DMS 273 (cell line): ENCODE measurements around the gene MBOAT7.
A peak's percentile ranks its signal among the peaks of the same experiment; 100 is the strongest.
"Not testable (repeated sequence)": the region's sequence is repeated elsewhere in the genome, so short reads cannot be mapped to it uniquely, and the experiment has no call there.

Source experiments
- DNase-seq: peaks from one replicate; lab custom pipeline; 2025; ENCODE audit not compliant: unreplicated experiment; lab: John Stamatoyannopoulos, UW

The MBOAT7 gene

DNA sequence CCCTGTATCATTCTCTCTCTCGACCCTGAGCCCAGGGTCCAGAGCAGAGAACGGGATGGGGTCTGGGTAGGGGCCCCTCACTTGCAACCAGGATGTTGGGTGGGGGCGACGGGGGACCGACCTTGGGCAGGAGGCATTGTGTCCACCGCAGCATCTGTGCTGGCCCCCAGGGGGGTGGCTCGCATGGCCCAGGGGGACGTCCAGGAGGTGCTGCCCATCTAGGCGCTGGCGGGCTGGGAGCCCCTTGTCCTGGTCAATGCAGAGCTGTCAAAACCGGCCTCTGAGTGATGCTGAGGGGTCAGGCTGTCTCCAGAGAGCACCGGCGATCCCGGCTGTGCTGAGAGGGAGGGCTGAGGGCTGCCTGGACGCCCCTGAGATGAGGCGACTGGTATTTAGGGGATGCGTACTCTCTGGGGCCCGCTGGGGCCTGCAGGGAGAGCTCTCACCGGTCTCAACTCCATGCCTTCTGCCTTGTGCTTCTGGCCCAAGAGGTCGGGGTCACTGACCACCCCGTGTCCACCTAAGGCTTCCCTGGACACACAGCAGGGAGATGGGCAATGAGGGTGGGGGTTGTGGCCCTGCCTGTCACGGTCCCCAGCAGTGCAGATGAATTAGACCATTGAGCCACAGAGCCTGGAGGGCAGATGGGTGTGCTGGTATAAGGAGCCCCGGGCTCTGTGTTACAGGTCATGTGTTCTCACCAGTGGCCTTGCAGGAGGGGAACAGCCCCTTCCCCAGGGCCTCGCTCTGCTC is 19.9 kb upstream of the MBOAT7 start:
- peak; percentile 75 for DNase-seq

DNA sequence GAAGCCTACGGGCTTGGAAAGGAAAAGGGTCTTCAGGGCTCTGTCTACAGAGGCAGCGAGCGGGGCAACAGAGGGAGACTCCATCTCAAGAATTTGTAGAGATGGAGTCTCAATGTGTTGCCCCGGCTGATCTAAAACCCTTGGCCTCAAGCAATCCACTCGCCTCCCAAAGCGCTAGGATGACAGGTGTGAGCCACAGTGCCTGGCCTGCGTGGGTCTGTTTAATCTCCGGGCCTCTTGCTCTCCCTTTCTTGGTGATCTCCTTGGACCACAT is 19.3 kb upstream of the MBOAT7 start:
- peak; percentile 84 for DNase-seq

DNA sequence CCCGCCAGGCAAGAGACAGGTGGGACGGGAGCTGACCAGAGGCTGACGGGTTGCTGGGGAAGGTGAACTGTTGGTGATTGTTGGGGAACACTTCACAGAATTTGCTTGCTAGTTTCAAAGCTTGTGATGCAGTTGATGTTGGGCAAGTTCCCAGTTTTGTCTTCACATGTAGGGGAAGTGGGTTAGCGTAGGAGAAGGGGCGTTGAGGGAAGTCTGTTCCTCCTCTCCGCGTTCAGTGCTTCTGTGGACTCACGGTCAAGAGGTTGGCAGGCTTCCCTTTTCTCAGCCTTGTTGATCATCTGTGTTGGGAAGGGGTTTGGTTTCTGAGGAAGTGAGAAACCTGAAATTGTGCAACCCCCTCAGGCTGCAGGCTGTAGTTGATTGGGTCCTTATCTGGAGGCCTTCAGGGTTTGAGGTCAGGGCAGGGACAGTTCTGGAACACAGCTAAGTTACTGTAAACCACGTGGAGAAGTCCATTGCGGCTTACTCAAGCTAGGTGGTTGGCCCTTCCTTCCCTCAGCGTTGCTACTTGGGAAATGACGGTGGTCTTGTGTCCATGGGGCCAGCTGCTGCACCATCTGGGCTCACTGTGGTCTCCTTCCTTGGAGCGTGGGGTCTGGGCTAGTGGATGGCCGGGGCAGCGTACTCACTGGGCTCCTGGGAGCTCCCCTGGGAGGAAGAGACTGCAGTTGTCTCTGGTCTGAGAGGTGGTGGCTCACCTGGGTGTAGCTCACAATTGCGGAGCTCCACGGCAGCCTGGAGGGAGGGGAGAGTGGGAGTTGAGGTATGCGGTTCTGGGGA is 18.8 kb upstream of the MBOAT7 start:
- peak; percentile 85 for DNase-seq

DNA sequence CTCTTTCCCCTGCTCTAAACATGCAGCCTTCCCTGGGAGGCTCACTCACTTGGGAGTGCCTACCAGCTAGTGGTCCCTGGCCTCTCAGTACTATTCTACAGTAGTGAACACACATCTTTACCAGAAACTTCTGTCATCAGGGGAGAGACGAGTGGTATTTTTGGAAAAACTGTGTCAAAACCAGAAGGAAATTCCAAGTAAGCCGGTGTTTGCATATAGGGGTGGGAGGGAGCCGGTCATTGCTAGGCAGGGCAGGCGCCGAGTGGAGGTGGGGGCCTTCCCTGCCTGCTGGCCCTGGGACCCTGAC is 18.2 kb upstream of the MBOAT7 start:
- no peak for DNase-seq

DNA sequence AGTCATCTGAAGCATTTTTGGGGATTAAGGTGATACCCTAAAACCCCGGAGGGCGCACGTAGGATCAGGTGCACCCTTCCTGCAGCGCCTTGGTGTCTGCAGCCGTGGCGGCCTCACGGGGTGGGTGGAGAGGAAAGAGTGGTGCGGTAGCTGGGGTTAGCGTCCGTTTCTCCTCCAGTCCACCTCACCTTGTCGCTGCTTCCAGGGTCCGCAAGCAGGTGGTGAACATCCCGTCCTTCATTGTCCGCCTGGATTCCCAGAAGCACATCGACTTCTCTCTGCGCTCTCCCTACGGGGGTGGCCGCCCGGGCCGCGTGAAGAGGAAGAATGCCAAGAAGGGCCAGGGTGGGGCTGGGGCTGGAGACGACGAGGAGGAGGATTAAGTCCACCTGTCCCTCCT is 17.8 kb upstream of the MBOAT7 start:
- DNase-seq, result not testable (repeated sequence)

DNA sequence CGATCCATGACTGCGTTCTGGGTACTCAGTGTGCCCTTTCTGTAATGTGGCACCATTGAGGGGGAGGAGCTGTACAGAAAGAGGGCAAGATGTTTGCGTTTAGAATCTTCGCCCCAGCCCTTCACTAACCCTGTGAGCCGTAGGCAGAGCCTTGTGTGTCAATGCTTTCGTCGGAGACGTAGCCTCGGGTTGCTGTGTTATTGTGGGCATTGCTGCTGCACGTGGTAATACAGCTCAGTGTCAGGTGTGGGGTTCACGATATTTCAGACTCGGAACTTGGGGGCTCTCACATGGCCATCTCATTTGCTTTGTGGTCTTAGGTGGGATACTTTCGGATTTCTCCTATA is 17.4 kb upstream of the MBOAT7 start:
- DNase-seq, result peak; percentile 31

DNA sequence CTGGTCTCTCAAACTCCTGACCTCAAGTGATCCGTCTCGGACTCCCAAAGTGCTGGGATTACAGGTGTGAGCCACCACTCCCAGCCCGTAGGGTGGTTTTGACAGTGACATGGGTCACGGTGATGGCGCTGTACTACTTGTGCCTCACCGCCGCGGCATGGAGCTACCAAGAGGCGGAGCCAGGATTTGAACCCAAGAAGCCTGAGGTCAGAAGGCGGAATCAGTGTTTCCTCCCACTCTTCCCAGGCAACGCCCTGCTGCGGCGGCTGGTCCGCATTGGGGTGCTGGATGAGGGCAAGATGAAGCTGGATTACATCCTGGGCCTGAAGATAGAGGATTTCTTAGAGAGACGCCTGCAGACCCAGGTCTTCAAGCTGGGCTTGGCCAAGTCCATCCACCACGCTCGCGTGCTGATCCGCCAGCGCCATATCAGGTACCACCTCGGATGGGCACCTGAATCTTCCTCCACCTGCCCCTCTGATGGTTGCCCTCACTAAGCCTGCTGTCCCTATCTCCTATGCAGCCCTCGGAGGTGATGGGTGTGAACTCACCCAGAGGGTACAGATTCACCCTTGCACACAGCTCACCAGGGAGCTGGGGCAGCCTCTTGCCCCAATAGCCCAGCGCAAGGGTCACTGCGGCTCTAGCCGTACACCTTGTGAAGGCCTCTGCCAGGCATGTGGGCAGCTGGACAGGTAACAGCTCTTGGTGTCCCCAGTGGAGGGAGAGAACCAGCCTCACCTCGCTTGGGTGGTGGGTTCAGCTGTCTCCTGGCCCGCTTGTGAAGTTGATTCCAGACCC is 16.9 kb upstream of the MBOAT7 start:
- DNase-seq, result no peak

DNA sequence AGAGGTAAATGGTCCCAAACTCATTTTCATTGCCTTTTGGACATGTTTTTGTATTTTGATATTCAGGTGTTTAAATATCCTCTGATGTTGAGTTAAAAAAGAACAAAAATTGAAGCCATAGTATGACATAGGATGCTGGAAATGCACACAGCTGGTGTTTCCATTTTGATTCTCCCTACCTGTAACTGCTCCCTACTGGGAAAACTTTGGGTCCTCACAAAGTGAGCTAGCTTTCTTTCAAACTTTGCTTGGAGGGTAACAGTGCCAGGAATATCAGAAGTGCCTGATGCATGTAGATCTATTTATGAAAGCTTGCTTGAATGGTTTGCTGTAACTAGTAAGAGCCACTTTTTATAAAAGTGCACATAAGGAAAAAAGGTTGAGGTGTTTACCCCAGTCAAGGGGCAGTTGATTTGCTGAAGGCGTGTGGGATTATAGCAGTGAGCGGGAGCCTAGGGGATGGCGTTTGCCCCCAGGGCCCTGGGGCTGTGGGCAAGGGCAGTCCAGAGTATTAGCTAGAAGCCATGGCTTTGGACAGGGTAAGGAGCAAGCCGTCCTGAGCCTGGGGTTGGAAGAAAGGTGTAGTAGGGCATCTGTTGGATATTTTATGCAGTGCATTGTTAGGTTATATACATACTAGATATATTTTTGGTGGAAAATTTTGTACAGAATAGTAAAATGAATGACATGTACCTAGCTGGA is 15.5 kb upstream of the MBOAT7 start:
- no peak for DNase-seq

DNA sequence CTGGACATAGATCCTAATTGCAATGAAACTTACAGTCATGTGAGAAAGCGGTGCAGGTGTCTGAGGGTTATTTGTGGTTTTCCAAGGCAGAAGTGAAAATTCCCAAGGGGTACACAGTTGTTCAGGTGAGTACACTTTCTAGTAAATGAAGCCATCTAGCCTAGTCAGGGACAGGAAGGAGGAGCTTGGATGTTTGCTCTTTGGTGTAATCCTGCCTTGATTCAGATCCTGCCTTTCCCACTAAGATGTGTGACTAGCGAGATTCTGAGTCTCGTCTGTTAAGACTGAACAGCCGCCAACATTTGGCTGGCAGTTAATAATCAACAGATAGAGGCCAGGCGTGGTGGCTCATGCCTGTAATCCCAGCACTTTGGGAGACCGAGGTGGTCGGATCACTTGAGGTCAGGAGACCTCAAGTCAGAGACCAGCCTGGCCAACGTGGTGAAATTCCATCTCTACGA is 13.8 kb upstream of the MBOAT7 start:
- DNase-seq, result peak; percentile 21

DNA sequence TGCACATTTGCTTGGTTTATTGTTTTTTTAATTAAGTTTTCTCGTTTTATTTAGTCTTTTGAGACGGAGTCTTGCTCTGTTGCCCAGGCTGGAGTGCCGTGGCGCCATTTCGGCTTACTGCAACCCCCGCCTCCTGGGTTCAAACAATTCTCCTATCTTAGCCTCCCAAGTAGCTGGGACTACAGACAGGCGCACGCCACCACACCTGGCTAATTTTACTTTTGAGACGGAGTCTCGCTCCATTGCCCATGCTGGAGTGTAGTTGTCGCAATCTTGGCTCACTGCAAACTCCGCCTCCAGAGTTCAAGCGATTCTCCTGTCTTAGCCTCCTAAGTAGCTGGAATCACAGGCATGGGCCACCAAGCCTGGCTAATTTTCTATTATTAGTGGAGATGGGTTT is 12.6 kb upstream of the MBOAT7 start:
- no peak for DNase-seq

DNA sequence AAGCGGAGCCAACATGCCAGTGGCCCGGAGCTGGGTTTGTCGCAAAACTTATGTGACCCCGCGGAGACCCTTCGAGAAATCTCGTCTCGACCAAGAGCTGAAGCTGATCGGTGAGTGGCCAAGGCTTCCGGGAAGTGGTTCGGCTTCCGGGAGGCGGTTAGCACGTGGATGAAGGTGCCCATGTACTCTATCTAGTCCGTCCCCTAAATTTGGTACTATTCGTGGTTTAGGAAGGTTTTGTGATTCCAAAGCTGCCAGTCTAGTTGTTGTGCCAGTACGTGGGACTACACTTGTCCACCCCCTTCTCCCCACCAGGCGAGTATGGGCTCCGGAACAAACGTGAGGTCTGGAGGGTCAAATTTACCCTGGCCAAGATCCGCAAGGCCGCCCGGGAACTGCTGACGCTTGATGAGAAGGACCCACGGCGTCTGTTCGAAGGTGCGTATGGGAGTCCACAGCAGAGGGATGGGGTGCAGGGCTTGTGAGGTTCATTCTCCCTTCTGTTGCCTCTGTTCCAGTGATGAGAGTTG is 11.9 kb upstream of the MBOAT7 start:
- DNase-seq, result no peak

DNA sequence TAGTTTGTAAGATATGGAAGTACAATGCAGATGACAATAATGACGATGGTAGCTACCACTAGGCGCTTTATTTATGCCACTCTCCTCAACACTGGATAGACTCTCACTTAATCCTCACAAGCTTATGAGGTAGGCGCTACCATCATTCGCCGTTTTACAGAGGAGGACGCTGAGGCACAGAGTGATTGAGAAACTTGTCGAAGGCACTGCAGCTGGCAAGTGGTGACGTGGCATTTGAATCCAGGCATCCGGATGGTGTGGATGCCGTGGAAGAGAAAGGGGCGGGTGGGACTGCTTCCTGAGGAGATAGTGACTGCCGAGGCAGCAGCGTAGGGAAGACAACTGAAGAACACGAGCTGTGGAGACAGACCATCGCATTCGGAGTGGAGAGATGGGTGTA is 10.0 kb upstream of the MBOAT7 start:
- no peak for DNase-seq

DNA sequence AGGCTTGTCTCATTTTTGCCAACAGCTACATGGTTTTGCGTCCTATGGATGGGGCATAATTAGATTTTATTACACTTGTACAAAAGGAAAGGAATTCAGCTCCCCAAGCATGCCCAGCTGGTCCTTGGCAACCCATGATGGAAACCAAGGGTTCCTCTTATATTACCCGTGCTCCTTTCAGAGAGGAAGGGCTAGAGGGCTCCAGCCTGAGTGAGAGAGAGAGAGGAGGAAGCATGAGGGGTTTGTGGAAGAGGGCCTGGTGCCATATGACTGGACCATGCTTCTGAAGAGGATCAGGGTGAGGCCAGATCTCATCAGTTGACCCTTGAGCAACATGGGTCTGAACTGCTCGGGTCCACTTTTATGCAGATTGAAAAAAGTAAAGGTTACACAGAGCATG is 7.7 kb upstream of the MBOAT7 start:
- no peak for DNase-seq

DNA sequence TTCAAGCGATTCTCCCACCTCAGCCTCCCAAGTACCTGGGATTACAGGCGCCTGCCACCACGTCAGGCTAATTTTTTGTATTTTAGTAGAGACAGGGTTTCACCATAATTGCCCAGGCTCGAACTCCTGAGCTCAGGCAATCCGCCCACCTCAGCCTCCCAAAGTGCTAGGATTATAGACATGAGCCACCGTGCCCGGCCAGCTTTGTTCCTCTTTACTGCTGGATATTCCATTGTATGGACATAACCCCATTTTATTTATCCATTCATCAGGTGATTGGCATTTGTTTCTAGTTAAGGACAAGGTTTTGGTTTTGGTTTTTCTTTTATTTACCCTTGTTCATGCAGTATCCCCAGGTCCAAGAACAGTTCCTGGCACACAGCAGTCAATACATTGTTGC is 7.2 kb upstream of the MBOAT7 start:
- no peak for DNase-seq

DNA sequence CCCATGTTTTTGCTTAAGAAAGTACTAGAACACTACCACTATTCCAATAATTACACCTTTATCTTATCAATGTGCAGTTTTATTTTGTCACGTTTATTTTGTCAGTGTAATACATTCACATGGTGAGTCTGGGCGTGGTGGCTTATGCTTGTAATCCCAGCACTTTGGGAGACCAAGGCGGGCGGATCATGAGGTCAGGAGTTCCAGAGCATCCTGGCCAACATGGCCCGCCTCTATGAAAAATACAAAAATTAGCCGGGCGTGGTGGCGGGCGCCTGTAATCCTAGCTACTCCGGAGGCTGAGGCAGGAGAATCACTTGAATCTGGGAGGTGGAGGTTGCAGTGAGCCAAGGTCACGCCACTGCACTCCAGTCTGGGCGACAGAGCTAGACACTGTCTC is 5.1 kb upstream of the MBOAT7 start:
- DNase-seq, result not testable (repeated sequence)

DNA sequence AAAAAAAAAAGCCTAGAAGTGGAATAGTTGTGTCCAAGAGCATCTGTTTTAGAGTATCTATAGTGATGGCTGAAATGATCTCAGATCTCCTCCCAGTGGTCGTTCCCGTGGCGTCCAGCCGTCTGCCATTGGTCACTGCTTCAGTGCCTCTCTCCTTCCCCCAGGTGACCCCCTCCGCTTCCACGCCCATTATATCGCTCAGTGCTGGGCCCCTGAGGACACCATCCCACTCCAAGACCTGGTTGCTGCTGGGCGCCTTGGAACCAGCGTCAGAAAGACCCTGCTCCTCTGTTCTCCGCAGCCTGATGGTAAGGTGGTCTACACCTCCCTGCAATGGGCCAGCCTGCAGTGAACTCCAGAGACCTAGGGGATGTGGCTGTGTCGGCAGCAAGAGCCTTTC is 3.6 kb upstream of the MBOAT7 start:
- no peak for DNase-seq

DNA sequence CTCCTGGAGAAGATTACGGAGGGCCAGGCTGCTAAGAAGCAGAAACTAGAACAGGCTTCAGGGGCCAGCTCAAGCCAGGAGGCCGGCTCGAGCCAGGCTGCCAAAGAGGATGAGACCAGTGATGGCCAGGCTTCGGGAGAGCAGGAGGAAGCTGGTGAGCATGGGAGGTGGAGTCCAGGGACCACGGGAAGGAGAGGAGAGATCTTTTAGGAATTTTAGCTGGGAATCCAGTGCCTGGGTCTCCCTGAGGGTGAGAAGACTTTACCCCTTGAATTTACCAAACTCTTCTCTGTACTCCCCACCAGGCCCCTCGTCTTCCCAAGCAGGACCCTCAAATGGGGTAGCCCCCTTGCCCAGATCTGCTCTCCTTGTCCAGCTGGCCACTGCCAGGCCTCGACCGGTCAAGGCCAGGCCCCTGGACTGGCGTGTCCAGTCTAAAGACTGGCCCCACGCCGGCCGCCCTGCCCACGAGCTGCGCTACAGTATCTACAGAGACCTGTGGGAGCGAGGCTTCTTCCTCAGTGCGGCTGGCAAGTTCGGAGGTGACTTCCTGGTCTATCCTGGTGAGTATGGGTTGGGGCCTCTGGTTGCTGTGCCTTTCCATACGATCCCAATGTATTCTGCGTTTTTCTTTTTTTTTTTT is 2.6 kb upstream of the MBOAT7 start:
- no peak for DNase-seq

DNA sequence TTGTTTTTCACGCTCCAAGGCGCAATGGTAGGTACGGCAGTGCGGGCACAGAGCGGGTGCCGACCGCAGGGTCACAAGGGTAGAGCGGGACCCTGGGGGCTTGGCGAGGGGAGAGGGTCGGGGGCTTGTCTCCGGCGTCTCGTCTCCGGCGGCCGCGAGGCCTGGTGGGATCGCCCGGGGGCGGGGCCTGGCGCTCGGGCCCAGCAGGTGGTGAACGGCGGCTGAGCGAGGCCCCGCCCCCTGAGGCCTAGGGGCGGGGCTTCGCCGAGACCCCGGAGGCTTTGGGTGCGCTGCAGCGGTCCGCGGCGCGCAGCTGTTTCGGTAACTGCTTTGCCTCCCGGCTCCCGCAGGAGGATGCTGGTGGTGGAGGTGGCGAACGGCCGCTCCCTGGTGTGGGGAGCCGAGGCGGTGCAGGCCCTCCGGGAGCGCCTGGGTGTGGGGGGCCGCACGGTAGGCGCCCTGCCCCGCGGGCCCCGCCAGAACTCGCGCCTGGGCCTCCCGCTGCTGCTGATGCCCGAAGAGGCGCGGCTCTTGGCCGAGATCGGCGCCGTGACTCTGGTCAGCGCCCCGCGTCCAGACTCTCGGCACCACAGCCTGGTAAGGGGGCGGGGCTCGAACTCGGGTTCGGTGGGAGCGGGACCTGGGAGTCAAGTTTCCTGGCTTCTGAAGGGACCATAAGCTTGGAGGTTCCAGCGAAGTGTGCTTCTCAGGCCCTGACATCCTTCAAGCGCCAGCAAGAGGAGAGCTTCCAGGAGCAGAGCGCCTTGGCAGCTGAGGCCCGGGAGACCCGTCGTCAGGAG is 1.8 kb upstream of the MBOAT7 start, which contains the start of gene TSEN34:
TSS of gene TSEN34 (plus strand) at position 298 of the 800 bp plus-strand sequence. CDS start at position 355, 57 bp downstream.
- DNase-seq, result peak; percentile 95

DNA sequence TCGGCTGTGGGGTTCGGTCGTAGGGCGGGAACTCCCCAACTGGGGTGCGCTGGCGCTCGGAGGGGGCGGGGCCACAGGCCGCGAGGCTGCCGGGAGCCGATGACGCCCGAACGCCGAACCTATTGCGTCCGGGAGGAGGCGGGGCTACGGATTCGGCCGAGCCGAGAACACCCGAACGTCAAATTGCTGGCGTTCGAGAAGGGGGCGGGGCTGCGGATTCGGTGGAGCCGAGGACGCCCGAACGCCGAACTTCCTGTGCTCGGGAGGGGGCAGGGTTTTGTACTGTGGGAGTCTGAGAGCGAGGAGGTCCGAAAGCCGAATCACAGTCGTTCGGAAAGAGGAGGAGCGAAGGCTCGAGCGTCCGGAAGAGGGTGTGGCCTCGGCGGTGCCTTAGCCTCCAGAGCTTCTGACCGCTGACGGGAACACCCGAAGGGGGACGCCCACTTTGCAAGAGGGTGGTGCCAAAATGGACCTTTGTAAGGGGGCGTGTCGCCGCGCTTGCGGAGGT is 1.2 kb upstream of the MBOAT7 start:
- peak; percentile 99 for DNase-seq
